ENCODE data around the gene MTHFD2.

- no peak for TF ChIP-seq POLR2AphosphoS5 (IDR thresholded peaks at IDR 0.05; ENCODE audit: borderline replicate concordance, low read depth, low read length)
- TF ChIP-seq EZH2 (IDR thresholded peaks at IDR 0.05) = no peak
These were observed 36.6 kb downstream of the MTHFD2 start for GRCh38 chr2:74235041-74235440.

Data from SK-N-MC (cell line).